ENCODE results near the gene TICAM1.
"Not testable (repeated sequence)": the region's sequence is repeated elsewhere in the genome, so short reads cannot be mapped to it uniquely, and the experiment has no call there.

Gene TICAM1

GRCh38 chr19:4831304-4831978, at the start of gene TICAM1:
Gene TICAM1 (minus strand): TSS chr19:4831712. CDS start chr19:4818377, 13,335 bp downstream.
- DNase-seq, result no peak

- no peak for DNase-seq
These were observed 47.5 kb upstream of the TICAM1 start for GRCh38 chr19:4879041-4879440.

GRCh38 chr19:4878491-4878968, 47.0 kb upstream of the TICAM1 start:
- no peak for DNase-seq

- DNase-seq, result peak; percentile 13
These were observed 46.4 kb upstream of the TICAM1 start for GRCh38 chr19:4877753-4878490.

- DNase-seq, result no peak
These were observed 42.4 kb upstream of the TICAM1 start for GRCh38 chr19:4873930-4874329.

- DNase-seq, result no peak
These were observed 40.2 kb upstream of the TICAM1 start for GRCh38 chr19:4871711-4872110.

GRCh38 chr19:4870025-4870700, 38.7 kb upstream of the TICAM1 start:
- DNase-seq, result no peak

GRCh38 chr19:4868286-4868834, 36.8 kb upstream of the TICAM1 start:
- no peak for DNase-seq

- no peak for DNase-seq
These were observed 36.2 kb upstream of the TICAM1 start, which contains the start of gene PLIN3 for GRCh38 chr19:4867534-4868285. Gene PLIN3 (minus strand): TSS chr19:4867667. CDS start chr19:4861394, 6,273 bp downstream.

GRCh38 chr19:4866595-4867424, 35.3 kb upstream of the TICAM1 start:
- DNase-seq, result no peak

GRCh38 chr19:4861147-4861546, 29.6 kb upstream of the TICAM1 start:
- no peak for DNase-seq

GRCh38 chr19:4859697-4860096, 28.2 kb upstream of the TICAM1 start:
- no peak for DNase-seq

- DNase-seq, result not testable (repeated sequence)
These were observed 25.0 kb upstream of the TICAM1 start for GRCh38 chr19:4856468-4856867.

- DNase-seq, result not testable (repeated sequence)
These were observed 22.0 kb upstream of the TICAM1 start for GRCh38 chr19:4853506-4853905.

- no peak for DNase-seq
These were observed 21.0 kb upstream of the TICAM1 start for GRCh38 chr19:4852484-4852883.

GRCh38 chr19:4851551-4852290, 20.2 kb upstream of the TICAM1 start:
- DNase-seq, result peak; percentile 58

- no peak for DNase-seq
These were observed 17.5 kb upstream of the TICAM1 start for GRCh38 chr19:4849019-4849418.

- DNase-seq, result no peak
These were observed 15.9 kb upstream of the TICAM1 start for GRCh38 chr19:4847190-4847973.

GRCh38 chr19:4845975-4846374, 14.5 kb upstream of the TICAM1 start:
- not testable (repeated sequence) for DNase-seq
